NCI-H146 (cell line): ENCODE data around the gene CIT.

Source experiments
- DNase-seq: peaks from one replicate; lab custom pipeline; 2025; lab: John Stamatoyannopoulos, UW

Gene CIT

GRCh38 chr12:119699199-119699760 is 177.8 kb downstream of the CIT start:
- no peak for DNase-seq

- DNase-seq: no peak
These were observed 180.2 kb downstream of the CIT start for GRCh38 chr12:119696943-119697342.

- DNase-seq: no peak
These were observed 182.1 kb downstream of the CIT start for GRCh38 chr12:119695034-119695433.

- DNase-seq: no peak
These were observed 183.0 kb downstream of the CIT start for GRCh38 chr12:119694111-119694510.

GRCh38 chr12:119693511-119693910 is 183.6 kb downstream of the CIT start:
- no peak for DNase-seq

- DNase-seq: no peak
These were observed 184.1 kb downstream of the CIT start for GRCh38 chr12:119692997-119693396.

- DNase-seq: no peak
These were observed 184.7 kb downstream of the CIT start for GRCh38 chr12:119692410-119692809.

GRCh38 chr12:119691202-119691810 is 185.8 kb downstream of the CIT start:
- DNase-seq: no peak

GRCh38 chr12:119689935-119690500 is 187.1 kb downstream of the CIT start:
- DNase-seq: no peak

GRCh38 chr12:119687879-119688278 is 189.2 kb downstream of the CIT start:
- no peak for DNase-seq

- no peak for DNase-seq
These were observed 189.7 kb downstream of the CIT start for GRCh38 chr12:119687406-119687805.

GRCh38 chr12:119686776-119687175 is 190.3 kb downstream of the CIT start:
- no peak for DNase-seq

- no peak for DNase-seq
These were observed 190.8 kb downstream of the CIT start for GRCh38 chr12:119686355-119686754.

GRCh38 chr12:119685375-119685774 is 191.7 kb downstream of the CIT start:
- no peak for DNase-seq

- no peak for DNase-seq
These were observed 192.3 kb downstream of the CIT start for GRCh38 chr12:119684711-119685369.

GRCh38 chr12:119683816-119684215 is 193.3 kb downstream of the CIT start:
- DNase-seq: no peak

GRCh38 chr12:119683413-119683812 is 193.7 kb downstream of the CIT start:
- no peak for DNase-seq

GRCh38 chr12:119682639-119683252 is 194.4 kb downstream of the CIT start:
- DNase-seq: no peak

- no peak for DNase-seq
These were observed 195.1 kb downstream of the CIT start for GRCh38 chr12:119681728-119682638.

GRCh38 chr12:119681111-119681510 is 196.0 kb downstream of the CIT start:
- DNase-seq: no peak

- peak; percentile 65 for DNase-seq
These were observed 197.6 kb downstream of the CIT start for GRCh38 chr12:119679490-119679889.

GRCh38 chr12:119679081-119679480 is 198.0 kb downstream of the CIT start:
- DNase-seq: peak; percentile 94
